VCaP (cell line): Measurements from ENCODE around the gene FARP2.

Source experiments
- H3K27ac ChIP-seq: fragments of 450-650 bp; 2 replicates; pipeline ENCODE4 v1.5.1; 2017
- CTCF ChIP-seq: fragments of 450-650 bp; conservative IDR thresholded peaks from 2 replicates; pipeline ENCODE4 v1.5.1; 2017; ENCODE audit warnings: mild to moderate bottlenecking, moderate library complexity

FARP2 gene

DNA sequence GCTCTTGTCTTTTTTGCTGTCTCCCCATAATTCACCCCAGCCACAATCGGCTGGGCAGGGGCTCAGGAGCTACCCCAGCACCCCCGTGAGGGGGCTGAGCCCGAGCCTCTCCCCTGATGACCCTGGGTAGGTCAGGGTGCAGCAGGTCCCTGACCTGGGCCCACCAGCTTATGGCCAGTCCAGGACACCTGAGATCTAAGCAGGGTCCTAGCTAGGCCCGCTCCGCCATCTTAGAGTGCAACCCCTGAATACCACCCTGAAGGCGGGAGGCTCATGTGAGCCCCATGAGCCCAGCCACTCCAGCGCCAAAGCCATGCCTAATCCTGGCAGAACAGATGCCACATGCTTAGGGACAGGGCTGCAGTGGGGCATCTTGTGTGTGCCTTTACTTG is 136.1 kb downstream of the FARP2 start:
- H3K27ac ChIP-seq = no peak overlapping the region
- no peak for TF ChIP-seq CTCF

DNA sequence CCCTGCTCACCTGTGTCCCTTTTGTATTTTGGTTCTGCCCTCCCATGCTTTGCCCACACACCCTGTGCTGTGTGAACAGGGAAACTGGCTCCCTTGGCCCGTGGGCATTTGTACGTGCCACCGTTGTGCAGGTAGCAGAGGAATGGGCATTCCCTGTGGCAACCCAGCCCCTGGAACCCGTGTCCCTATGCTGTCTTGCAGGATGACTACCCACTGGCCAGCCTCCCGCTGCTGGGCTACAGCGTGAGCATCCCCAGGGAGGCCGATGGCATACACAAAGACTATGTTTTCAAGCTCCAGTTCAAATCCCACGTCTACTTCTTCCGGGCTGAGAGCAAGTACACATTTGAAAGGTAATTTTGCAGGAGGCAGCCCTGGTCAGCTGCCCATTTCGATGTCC is 137.0 kb downstream of the FARP2 start:
- H3K27ac ChIP-seq = no peak overlapping the region
- no peak for TF ChIP-seq CTCF

GRCh38 chr2:241494311-241494908 is 138.3 kb downstream of the FARP2 start:
- no peak for TF ChIP-seq CTCF
- H3K27ac ChIP-seq = no peak overlapping the region

- TF ChIP-seq CTCF = no peak
- H3K27ac ChIP-seq = no peak overlapping the region
Measured at GRCh38 chr2:241495172-241496002, 139.3 kb downstream of the FARP2 start.

DNA sequence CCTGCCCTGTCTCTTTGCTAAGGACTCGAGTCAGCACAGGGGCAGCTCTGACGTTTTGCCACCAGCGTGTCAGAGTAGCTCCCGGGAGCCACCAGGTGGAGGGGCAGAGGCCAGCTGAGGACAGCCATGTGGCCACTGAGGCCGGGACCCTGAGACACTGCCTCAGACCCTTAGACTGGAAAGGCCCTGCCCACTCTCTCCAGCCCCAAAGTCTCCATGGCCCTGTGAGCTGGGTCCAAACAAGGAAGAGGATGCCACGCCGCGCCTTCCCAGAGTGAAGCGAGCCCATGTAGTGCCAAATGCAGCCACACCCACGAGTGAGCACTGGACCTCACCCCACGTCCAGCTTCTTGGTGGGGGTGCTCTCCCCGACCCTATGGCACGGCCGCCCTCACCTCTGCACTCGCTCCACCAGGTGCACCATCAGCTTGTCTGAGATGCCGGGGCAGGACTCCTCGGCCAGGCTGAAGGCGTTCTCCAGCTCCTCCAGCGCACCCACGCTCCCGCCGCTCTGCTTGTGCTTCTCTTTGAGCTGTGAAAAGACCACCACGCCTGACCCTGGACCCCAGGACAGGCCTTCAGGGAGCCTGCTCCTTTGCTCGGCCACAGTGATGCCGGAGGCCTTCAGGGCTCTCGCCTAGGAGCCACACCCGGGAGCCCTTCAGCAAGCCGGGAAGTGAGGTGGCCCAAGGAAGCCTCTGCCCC is 140.1 kb downstream of the FARP2 start:
- TF ChIP-seq CTCF = no peak
- H3K27ac ChIP-seq = no peak overlapping the region

DNA sequence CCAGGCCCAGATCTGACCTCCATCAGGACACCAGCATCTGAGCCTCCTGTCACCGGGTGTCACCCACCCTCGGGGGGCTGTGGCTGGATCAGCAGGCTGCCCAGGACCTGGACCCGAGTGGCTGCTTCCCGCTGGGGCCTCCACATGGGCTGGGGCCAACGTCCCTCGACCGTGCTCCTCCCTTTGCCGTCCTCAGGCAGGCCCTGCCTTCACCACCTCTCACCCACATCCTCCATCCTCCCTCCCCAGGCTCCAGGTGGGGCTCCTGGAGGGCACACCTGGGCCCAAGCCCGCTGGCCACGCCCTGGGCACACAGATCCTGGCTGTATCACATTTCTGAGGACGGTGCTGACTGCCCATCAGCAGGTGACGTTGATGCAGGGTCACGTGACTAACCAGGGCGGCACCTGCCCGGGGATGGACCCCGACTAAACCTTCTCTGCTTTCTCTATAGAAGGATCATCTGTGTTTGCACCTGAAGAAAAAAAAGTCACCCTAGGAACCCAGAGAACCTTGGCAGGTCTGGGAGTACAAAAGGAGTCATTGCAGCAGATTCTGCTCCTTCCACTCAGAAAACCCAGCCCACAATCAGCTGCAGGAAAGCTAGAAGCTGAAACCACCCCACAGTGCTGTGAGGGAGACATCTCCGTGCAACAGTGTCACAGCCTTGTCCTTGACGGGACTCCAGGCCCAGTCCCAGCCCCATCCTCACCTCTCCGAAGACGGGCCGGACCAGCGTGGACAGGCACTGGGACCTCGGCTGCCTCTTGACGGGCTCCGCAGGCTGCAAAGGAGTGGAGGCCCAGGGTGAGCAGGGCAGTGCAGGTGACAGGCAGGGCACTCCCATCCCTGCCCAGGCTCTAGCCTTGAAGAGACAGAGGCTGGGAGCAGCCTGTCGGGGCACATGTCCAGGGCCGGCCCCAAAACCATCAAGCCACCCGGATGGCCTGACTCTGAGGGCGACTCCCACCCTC is 141.1 kb downstream of the FARP2 start:
- no peak for TF ChIP-seq CTCF
- H3K27ac ChIP-seq = no peak overlapping the region
